GM12873 (cell line): ENCODE data around the gene TRABD.

Experiments used
- TF ChIP-seq, protein P1 (sequence below): IDR thresholded peaks from 2 replicates; pipeline ENCODE4 v1.5.1; 2012; ENCODE audit warnings: low read depth, mild to moderate bottlenecking, moderate library complexity, low read length, control low read depth; ENCODE audit not compliant: insufficient read depth; ENCODE audit errors: missing control alignments

The TRABD gene

DNA sequence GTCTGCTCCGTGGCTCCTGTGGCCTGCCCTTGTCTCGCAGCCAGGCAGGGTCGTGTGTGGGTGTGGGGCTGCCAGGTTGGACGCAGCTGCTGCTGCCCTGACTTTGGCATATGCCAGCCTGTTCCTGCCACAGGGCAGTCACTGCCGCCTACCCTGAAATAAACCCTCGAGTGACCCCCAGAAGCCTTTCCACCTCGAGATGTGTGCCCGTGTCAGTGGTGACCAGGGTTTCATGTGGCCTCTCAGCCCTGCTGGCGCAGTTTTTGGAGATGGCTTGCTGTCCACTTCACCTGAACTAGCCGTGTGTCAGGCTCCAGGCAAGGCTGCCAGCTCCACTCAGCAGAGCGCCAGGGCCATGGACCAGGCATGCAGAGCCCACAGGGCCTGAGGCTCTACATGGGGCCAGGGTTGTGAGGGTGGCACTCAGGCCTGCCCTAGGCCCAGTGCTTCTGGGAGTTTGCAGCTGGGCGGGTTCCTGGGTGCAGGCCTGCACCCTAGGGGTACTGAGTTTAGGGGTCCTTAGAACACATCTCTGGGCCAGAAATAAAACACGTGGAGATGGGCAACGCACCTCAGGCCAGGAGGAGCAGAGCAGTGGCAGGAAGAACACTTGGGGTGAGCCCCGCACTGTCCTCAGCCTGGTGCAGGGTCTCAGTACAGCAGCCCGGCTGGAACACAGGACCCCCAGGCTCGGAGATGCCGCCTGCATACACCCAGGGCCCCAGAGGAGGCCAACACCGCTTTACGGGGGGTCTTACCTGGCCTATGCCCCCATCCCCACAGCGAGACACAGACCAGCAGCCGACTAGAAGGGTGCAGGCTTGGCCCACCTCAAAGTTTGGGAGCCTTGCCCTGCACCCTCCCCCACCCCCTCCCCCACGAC is 24.0 kb upstream of the TRABD start:
- TF ChIP-seq, protein P1, sequence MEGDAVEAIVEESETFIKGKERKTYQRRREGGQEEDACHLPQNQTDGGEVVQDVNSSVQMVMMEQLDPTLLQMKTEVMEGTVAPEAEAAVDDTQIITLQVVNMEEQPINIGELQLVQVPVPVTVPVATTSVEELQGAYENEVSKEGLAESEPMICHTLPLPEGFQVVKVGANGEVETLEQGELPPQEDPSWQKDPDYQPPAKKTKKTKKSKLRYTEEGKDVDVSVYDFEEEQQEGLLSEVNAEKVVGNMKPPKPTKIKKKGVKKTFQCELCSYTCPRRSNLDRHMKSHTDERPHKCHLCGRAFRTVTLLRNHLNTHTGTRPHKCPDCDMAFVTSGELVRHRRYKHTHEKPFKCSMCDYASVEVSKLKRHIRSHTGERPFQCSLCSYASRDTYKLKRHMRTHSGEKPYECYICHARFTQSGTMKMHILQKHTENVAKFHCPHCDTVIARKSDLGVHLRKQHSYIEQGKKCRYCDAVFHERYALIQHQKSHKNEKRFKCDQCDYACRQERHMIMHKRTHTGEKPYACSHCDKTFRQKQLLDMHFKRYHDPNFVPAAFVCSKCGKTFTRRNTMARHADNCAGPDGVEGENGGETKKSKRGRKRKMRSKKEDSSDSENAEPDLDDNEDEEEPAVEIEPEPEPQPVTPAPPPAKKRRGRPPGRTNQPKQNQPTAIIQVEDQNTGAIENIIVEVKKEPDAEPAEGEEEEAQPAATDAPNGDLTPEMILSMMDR, result no peak

DNA sequence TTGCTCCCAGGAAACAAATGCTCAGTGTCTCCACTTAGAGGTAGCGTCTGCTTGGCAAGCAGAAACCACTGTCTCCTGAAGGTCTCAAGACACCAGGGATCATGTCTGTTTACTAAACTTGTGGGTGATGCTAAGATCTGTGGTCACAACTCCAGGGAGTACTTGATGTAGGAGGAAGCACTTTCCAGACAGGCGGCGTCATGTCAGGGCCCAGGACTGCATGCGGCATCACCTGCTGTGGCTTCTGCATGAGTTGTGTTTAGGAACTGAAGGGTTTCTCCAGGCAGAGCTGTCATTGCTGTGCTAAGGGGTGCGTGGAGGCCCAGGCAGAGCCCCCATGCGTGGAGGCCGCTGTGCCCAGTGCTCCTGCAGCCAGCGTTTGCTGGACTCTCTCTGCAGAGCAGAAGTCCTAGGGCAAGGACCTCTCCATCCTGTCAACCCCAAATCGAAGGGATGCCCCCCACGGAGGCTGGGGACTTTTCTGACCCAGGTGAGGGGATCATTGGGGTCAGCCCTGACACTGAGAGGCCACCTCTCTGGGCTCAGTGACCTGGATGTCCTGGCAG is 23.2 kb upstream of the TRABD start:
- TF ChIP-seq, protein P1, result no peak

DNA sequence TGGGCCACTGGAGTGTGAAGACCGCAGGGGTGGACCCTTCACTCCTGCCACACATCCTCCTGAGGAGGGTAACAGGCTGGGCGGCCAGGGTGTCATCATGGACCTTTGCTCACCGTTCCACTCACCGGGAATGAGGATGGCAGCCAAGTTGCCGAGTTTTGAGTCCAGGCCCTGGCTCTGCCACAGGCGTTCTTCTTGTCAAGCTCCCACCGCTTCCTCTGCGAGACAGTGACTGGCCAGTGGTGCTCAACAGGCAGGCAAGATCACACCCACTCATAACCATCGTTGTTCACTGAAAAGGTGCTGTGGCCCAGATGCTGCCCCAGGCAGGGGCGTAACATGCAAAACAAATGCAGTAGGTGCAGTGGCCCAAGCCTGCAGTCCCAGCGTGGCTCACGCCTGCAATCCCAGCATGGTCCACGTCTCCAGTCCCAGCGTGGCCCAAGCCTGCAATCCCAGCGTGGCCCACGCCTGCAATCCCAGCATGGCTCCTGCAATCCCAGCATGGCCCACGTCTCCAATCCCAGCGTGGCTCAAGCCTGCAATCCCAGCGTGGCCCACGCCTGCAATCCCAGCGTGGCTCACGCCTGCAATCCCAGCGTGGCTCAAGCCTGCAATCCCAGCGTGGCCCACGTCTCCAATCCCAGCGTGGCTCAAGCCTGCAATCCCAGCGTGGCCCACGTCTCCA is 20.1 kb upstream of the TRABD start:
- TF ChIP-seq, protein P1, result no peak

DNA sequence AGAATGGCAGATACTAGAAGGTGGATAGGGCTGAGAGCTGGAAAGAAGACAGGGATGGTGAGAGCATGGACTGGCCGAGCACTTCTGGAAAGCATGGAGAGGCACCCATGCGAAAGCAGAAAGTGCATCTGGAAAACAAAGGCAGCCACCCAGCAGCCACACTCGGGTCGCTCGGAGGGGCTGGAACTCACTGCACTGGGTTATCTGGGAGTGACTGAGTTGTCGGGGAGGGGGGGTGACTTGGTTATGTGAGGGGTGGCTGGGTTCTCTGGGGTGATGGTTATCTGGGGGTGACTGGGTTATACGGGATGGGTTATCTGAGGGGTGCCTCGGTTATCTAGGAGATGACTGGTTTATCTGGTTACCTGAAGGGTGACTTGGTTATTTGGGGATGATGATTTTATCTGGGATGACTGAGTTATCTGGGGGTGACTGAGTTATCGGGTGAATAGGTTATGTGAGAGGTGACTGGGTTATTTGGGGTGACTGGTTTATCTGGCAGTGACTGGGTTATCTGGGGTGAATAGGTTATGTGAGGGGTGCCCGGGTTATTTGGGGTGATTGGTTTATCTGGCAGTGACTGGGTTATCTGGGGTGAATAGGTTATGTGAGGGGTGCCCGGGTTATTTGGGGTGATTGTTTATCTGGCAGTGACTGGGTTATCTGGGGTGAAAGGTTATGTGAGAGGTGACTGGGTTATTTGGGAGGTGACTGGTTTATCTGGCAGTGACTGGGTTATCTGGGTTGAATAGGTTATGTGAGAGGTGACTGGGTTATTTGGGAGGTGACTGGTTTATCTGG is 17.8 kb upstream of the TRABD start:
- TF ChIP-seq, protein P1, result no peak

DNA sequence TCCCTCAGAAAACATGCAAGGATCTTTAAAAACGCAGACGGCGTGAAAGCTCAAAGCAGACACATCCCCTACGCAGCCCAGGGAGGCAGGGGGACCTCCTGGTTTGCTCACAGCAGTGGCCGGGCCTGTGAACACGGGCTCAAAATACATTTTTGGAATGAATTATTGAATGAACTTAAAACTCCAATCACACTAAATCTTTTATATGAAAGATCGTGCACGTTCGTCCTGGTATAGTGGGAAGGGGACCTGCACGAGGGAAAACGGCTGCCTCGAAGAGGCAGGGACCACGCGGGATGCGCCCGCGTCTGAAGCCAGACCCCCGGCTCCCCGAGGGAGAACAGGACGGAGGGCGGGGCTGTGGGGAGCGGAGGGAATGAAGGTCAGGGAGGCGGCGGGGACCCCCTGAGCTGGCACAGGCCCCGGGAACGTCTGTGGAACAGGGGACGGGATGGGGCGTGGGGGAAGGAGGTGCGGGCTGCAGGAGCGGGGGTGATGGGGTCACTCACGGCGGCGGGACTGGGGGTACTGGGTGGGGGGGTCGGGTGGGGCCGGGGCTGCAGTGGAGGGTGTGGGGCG is 16.4 kb upstream of the TRABD start:
- TF ChIP-seq, protein P1, result no peak

DNA sequence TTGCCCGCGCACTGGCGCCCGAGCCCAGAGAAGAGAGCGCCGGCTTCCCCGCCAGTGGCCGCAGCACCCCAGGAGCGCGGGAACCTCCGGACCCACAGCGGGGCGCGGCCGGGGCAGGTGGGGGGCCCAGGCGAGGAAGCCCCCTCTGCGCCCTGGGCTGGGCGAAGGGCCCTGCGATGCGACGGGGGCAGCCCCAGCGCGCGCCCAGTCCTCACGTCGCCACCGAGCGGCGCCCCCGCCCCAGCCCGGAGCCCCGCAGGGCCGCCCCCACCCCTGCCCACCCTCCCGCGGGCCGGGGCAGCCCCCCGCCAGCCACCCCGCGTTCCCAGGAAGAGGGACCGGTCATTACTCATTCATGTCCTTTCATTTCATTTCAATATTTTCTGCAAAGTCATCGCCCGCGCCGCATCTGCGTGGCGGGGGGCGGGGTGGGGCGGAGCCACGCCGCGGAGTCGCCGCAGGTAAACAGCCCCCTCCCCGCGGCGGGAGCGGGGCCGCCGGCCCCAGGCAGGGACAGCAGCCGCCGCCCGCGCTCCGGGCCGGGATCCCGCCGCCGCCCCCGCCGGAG is 15.9 kb upstream of the TRABD start:
- TF ChIP-seq, protein P1, result no peak
